HG03342 (cell line): ENCODE data around the gene RRP1.
A peak's percentile ranks its signal among the peaks of the same experiment; 100 is the strongest.

Experiments used
- ATAC-seq: cut with Tn5 transposase; IDR thresholded peaks from one replicate; pipeline ENCODE4 v1.9.1; 2021; ENCODE audit warnings: mild to moderate bottlenecking, moderate library complexity; ENCODE audit not compliant: unreplicated experiment

The RRP1 gene, protein sequence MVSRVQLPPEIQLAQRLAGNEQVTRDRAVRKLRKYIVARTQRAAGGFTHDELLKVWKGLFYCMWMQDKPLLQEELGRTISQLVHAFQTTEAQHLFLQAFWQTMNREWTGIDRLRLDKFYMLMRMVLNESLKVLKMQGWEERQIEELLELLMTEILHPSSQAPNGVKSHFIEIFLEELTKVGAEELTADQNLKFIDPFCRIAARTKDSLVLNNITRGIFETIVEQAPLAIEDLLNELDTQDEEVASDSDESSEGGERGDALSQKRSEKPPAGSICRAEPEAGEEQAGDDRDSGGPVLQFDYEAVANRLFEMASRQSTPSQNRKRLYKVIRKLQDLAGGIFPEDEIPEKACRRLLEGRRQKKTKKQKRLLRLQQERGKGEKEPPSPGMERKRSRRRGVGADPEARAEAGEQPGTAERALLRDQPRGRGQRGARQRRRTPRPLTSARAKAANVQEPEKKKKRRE

GRCh38 chr21:43789276-43790009, at the start of gene RRP1:
Gene RRP1 (plus strand): TSS chr21:43789577. CDS start chr21:43789630, 53 bp downstream.
- ATAC-seq = peak; percentile 80

DNA sequence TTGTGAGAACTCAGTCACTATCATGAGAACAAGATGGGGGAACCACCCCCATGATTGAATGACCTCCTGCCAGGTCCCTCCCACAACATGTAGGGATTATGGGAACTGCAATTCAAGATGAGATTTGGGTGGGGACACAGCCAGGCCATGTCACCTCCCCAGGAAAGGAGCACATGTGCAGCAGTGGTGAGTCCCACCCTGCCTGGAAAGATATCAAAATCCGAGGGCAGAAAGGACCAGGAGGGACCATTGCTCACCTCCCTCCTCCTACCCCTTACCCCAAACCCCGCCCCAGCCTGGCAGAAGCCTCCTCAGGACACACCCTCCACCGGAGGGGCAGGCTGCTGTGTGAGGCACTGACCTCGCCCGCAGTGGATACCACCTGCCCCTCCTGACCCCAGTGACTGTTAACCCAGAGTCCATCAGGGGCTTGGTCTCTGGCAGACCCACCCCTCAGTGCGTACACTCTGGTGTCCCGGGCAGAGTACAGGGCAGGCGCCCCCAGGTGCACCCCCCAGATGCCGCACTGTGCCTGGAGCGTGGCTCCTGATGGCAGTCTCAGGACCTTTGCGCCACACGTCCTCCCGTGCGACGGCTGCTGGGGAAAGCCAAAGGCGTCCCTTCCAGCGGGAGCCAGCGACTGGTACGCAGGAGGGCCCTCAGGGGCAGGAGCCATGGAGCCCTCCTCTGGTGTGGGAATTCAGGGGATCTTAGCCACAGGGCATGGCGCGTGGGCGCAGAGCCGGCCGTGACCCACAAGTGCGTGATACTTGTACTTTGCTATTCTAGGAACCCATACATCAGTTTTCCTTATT, 49.5 kb upstream of the RRP1 start:
- no peak for ATAC-seq

GRCh38 chr21:43740497-43741156, 48.8 kb upstream of the RRP1 start:
- no peak for ATAC-seq

- no peak for ATAC-seq
Measured at GRCh38 chr21:43741423-43742096, 47.8 kb upstream of the RRP1 start.

DNA sequence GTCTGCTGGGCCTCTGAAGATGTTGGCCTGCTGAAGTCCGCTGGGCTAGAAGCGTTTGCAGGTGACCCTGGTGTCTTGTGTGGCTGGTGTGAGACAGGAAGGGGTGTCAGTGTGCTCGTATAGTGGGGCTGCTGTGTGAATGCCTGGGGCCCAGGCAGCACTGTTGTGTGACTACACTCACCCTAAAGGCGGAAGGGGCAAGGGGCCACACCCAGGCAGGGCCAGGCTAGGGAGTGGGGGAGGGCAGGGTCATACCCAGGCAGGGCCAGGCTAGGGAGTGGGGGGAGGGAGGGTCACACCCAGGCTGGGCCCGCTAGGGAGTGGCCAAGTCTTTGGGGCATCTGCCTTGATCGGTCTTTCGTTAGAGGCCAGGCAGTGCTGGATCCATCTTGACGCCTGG, 45.4 kb upstream of the RRP1 start:
- no peak for ATAC-seq

GRCh38 chr21:43744725-43745124, 44.7 kb upstream of the RRP1 start:
- ATAC-seq = no peak

DNA sequence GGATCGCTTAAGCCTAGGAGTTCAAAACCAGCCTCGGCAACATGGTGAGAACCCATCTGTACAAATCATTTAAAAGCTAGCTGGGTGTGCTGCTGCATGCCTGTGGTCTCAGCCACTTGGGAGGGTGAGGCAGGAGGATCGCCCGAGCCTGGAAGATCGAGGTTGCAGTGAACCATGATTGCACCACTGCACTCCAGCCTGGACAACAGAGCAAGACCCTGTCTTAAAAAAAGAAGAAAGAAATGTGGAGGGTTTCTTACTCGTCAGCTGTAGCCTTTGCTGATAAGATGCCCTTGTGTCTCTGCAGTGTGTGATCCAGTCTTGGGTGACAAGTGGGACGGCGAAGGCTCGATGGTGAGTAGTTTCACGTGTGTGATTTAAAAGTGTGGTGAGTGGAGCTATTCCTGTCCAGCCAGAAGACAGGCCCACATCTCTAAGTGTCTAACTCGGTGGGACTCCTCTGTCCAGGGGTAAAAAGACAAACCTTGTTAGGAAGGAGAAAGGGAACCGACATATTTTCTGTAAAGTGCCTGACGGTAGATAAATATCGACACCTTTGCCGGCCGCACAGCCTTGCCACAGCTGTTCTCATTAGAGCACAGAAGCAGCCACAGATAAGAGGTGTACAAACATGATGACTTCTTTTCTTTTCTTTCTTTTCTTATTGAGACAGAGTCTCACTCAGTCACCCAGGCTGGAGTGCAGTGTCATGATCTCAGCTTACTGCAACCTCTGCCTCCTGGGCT, 43.4 kb upstream of the RRP1 start:
- no peak for ATAC-seq

GRCh38 chr21:43748622-43749021, 40.8 kb upstream of the RRP1 start:
- no peak for ATAC-seq

- ATAC-seq = no peak
Measured at GRCh38 chr21:43749651-43750262, 39.6 kb upstream of the RRP1 start.

- ATAC-seq = no peak
Measured at GRCh38 chr21:43750339-43751033, 38.9 kb upstream of the RRP1 start.

DNA sequence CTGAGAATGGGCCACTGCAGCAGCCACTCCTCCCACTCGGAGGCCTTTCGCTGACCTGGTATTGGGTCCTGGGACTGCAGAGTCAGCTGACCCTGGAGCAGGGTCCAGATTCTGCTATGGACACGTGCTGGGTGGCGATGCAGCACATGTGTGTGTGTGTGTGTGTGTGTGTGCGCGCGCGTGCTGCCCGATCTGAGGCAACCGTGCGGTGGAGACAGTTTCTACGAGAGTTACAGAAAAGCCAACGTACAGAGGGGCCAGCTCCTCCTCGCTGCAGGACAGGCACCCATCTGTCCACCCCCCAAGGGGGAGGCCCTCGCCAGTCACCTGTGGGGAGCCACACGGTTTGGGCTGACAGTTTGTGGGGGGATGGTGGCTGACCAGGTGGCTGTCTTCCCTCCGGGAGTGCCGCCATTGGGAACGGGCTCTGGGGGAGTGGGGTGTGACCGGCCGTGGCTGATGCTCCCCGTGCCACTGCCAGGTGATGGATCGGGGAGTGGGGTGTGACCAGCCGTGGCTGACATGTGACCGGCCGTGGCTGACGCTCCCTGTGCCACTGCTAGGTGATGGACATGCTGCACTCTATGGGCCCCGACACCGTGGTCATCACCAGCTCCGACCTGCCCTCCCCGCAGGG, 37.3 kb upstream of the RRP1 start:
- no peak for ATAC-seq

GRCh38 chr21:43752758-43753438, 36.5 kb upstream of the RRP1 start:
- ATAC-seq = no peak

- no peak for ATAC-seq
Measured at GRCh38 chr21:43753439-43753799, 36.0 kb upstream of the RRP1 start.

- ATAC-seq = no peak
Measured at GRCh38 chr21:43754948-43755781, 34.2 kb upstream of the RRP1 start.

DNA sequence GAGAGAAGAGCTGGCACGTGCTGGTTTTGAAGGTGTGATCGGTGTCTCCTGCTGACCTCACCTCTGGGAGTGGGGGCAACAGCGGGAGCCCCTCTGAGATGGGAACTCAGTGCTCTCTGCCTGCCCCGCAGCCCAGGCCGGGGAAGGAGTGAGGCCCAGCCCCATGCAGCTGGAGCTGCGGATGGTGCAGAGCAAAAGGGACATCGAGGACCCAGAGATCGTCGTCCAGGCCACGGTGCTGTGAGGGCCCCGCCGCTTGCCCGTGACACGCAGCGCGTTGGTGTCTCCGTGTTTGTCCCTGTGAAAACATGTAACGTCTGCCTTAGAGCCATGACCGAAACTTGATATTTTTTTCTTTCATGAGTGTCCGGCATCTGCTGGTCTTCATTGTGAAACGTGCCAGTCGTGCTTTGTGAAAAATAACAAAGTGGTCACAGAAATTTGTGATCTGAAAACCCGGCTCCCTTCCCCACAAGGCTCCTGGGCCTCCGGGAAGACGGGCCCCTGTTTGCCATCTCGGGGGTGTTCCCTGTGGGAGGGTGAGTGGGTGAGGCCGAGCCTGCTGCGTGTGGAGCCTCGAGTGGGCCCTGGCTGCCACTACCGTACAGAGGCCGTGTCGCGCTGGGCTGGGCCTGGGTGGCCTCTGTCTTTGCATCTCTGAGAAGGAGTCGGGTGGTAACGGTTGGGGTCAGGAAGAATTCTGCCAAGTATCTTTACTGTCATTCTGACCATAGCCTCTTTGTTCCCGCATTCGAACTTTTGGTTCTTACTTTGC, 33.4 kb upstream of the RRP1 start:
- no peak for ATAC-seq

DNA sequence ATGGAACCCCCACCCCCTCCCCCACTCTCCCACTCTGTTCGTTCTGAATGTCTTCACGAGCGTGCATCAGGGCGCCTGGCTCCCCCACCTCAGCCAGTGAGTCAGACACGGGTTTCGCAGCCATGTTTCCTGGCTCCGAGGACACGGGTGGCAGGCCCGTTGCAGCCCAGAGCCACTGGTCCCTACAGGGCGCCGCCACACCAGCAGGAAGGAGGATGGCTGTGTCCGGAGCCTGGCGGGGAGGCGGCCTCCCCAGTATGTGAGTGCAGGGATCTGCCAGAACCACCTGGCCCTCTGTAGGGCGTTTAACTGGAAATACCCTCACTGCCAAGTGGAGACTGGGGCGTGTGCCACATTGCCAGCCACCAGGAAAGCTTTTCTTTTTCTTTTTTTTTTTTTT, 31.8 kb upstream of the RRP1 start:
- no peak for ATAC-seq
